Measurements from ENCODE around the gene CCDC50.
A peak's percentile ranks its signal among the peaks of the same experiment; 100 is the strongest.

The CCDC50 gene

DNA sequence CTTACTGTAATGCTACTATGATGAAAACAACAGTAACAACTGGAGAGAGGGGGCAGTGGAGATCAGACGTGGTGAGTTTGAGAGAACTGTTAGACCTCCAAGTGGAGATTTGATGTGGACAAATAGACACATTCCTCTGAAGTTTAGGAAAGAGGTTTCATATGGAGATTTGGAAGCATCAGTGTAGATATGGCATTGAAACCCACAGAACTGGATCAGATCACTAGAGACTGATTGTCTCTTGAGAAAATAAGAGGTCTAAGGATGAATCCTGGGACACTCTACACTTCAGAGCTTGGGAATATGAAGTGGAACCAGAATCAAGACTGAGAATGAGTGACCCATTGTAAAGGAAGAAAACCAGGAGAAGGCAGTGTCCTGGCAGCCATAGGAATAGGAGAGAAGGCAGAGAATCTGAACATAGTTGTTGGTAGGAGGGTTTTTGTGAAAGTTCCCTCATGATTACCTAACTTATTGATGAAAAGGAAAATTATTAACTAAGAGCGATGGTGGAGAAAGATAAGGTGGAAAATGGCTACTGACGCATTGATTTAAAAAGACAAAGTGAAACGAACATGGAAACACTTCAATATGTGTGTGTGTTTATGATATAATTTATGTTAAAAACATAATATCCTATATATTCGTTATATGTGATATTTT lies 102.1 kb downstream of the CCDC50 start:
- no peak for DNase-seq

DNA sequence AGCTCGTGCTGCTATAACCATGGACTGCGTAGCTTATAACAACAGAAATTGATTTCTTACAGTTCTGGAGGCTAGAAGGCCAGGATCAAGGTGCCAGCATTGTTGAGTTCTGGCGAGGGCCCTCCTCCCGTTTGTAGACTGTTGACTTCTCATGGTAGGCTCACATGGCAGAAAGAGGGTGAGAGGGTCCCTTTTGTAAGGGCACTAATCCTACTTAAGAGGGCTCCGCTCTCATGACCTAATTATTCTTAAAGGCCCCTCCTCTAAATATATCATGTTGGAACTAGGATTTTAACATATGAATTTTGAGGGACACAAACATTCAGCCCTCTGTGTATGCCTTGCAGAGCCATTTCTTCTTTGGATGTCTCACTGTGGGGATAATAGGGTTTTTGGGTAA lies 103.0 kb downstream of the CCDC50 start:
- DNase-seq, result no peak

DNA sequence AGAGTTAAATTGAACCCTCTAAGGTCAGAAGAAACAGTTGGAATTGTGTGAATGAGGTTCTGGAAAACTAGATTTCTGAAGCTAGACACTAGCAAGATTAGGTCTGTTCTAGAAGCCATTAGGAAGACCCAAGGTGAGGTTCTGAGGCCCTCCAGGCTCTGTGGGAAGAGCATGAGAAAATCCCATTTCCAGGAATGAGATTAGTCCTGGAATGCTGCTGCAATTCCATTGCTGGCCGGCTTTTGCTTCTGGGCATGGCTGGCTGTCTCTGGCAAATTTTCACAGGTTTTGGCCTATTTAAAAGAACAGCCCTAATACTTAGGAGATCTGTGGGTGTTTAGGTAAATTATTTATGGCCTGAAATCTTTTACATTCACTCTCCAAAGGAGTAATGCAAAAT lies 104.8 kb downstream of the CCDC50 start:
- no peak for DNase-seq

DNA sequence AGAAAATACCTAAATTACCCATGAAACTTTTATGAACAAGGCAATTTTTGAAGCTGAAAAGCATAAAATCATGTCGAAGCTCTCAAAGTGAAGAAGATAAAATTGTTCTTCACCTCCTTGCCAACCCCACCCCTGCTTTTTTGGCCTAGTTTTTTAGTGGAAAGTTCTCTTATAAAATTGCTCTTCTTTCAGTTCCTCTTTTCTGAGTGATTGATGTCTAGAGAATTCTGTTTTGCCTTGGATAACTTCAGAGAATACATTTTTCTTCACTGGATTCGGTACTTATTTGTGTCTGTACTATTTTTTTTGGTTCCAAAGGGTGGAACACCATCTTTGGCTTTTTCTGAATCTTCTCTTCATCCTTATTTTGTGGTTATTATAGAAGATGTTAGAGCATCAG lies 106.8 kb downstream of the CCDC50 start:
- peak; percentile 29 for DNase-seq

DNA sequence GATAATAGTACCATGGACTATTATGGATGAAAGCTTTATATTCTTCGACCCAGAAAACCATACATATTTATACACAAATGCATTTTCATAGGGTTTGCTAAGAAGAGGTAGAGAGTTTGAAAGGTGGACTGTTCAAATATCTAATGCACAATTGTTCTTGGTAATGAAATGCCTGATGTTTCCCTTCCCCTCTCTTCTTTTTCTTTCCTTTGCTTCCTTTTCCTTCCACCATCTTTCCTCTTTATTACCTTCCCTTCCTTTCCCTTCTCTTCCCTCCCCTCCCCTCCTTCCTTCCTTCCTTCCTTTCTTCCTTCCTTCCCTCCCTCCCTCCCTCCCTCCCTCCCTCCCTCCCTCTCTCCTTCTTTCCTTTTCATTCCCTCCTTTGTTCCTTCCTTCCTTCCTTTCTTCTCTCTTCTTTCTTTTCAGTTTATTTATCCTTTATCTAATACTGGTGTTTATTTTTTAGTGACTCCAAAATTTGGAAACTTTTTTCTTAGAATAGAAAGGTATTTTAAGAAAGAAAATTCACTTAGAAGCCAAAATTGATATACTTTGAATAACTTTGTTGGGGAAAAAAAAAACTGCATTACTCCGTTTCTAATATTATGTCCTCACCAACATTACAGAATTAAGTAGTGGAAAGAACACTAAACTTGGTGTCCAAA lies 109.1 kb downstream of the CCDC50 start:
- DNase-seq, result no peak

DNA sequence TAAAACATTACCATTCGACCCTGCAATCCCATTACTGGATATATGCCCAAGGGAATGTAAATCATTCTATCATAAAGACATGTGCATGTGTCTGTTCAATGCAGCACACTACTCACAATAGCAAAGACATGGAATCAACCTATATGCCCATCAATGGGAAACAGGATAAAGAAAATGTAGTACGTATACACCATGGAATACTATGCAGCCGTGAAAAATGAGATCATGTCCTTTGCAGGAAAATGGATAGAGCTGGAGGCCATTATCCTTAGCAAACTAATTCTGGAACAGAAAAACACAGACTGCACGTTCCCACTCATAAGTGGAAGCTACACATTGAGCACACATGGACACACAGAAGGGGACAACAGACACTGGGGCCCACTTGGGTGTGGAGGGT lies 111.3 kb downstream of the CCDC50 start:
- DNase-seq, result no peak

DNA sequence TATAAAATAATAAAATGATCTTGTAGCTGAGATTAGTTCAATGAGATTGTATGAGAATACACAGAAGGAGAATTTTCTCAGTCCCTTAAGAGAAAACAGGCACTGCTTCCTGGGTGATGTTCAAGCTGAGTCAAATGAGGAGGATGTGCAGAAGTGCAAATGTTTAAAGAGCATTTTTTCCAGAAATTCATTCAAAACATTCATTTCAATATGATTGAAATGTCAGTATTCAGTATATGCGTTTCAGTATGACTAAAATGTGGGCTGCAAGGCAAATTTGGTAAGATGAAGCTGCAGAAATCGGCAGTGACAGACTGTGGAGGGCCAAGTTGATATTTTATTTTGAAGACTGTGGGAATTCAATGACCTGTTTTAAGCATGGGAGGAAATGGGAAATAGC lies 112.5 kb downstream of the CCDC50 start:
- no peak for DNase-seq

DNA sequence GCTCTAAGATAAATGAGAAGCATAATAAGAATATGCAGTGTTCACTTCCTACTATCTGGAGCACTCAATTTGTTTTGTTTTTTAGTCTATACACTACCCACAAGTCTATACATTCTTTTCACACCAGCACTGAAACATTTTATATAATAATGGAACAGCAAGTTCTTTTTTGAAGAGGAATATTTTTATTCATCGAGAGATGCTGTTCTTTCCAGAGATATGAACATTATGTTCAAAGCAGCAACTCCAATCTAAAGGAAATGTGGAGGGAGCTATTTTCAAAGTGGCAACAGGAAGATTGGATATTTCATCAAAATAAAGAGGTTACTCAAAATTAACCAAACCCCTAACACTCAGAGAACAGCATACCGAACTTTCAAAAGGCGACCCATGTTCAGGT lies 115.4 kb downstream of the CCDC50 start:
- no peak for DNase-seq
